ENCODE results near the gene RXRA.

The RXRA gene

DNA sequence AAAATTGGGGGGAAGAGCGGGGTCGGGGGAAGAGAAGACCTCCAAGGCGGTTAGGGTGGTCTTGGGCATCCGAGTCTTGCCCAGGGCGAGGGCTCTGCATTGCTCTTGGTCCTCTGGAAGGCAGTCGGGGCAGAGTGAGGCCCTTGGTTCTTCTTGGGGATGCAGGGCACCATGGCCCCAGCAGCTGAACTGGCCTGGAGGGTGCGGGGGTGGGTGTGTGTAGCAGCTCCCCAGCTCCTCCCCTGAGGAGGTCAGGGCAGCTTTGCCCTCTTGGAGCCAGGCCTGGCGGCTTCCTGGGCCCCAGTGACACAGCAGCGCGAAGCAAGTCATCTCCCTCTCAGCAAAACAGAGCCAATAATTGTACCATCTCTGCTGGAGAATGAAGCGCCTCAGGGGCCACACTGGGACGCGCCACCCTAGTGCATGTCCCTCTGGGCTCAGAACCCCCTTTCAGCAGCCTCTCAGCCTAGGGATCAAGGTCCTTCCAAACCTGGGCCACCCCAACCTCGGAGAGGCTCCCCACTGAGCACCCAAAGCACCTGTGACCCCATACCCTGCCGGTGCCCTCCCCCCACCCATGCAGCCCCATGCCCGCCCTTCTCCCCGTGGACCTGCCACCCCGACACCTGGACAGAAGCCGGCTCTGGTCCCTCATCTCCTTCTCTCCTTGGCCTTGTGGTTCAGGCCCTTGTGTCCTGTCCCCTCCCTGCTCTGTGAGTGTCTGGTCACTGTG lies 10.4 kb upstream of the RXRA start:
- peaks cover 45% of the 10 kb centered on the region for H3K27me3 ChIP-seq

DNA sequence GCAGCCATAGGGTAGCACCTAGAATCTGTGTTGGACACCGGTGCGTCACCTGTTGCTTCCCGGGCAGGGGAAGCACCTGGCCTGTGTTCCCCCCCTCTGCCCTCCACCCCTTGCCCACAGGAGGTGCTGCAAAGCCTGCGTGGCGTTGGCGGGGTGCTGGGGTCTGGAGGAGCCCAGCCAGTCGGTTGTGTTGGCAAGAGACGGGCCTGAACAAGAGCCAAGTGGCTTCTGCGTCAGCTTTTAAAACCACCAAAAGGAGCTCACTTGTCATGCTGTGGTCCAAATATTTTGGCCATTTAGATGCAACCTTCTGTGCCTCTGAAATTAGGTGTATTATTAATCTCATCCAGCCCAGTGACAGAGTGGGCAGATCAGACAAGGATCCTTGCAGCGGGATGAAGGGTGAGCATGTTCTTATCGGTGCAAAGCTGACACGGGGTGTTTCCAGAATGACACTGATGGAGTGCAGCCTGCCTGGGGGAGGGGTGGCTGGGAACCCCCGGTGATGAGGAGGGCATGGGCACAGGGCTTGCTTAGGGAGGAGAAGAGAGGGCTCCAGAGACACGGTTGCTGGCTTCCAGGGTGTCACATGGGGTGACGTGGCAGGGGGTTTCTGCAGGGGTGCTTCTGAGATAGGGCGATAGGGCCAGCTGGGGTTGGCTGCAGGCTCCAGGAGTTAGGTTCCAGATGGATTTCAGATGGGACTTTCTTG lies 9.7 kb upstream of the RXRA start:
- TF ChIP-seq, protein P1, sequence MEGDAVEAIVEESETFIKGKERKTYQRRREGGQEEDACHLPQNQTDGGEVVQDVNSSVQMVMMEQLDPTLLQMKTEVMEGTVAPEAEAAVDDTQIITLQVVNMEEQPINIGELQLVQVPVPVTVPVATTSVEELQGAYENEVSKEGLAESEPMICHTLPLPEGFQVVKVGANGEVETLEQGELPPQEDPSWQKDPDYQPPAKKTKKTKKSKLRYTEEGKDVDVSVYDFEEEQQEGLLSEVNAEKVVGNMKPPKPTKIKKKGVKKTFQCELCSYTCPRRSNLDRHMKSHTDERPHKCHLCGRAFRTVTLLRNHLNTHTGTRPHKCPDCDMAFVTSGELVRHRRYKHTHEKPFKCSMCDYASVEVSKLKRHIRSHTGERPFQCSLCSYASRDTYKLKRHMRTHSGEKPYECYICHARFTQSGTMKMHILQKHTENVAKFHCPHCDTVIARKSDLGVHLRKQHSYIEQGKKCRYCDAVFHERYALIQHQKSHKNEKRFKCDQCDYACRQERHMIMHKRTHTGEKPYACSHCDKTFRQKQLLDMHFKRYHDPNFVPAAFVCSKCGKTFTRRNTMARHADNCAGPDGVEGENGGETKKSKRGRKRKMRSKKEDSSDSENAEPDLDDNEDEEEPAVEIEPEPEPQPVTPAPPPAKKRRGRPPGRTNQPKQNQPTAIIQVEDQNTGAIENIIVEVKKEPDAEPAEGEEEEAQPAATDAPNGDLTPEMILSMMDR (IDR thresholded peaks at IDR 0.05) = no peak
- H3K4me3 ChIP-seq (ENCODE audit: low read depth in 1 of 2, low read length in 1 of 2) = no peak overlapping the region
- H3K27me3 ChIP-seq = peaks cover 48% of the 10 kb centered on the region
- no peak overlapping the region for H3K27ac ChIP-seq
- no peaks in the 10 kb centered on the region for H3K4me1 ChIP-seq (ENCODE audit: control insufficient read depth in 1 of 2, insufficient read depth in 1 of 2, low read depth in 1 of 2, low read length in 1 of 2)
- H3K9me3 ChIP-seq = no peaks in the 10 kb centered on the region
- no peaks in the 10 kb centered on the region for H3K36me3 ChIP-seq

More for the DNA sequence above, 10.4 kb upstream of the RXRA start:
- no peaks in the 10 kb centered on the region for H3K9me3 ChIP-seq
- H3K4me3 ChIP-seq (ENCODE audit: low read depth in 1 of 2, low read length in 1 of 2) = no peak overlapping the region
- no peak overlapping the region for H3K27ac ChIP-seq
- H3K4me1 ChIP-seq (ENCODE audit: control insufficient read depth in 1 of 2, insufficient read depth in 1 of 2, low read depth in 1 of 2, low read length in 1 of 2) = no peaks in the 10 kb centered on the region
- no peaks in the 10 kb centered on the region for H3K36me3 ChIP-seq
- TF ChIP-seq, protein P1 (IDR thresholded peaks at IDR 0.05) = no peak

DNA sequence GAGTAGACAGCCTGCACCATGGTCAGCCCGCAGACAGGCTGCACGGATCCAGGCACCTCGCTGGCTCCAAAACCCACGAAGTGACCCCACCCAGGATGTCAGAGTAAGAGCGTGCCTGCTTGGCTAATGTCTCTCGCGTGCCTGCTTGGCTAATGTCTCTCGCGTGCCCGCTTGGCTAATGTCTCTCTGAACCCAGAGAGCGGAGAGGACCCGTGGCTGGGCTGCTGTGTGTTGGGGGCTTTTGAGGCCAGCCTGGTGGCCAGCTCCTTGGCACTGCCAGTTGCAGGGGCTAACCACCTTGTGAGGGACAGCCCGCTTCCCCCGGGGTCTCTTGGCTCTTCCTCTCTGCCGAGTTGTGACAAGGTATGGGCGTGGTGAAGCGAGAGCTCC lies 8.9 kb upstream of the RXRA start:
- Histone ChIP-seq H3K36me3 (no peaks in the 10 kb centered on the region), H3K9me3 (no peaks in the 10 kb centered on the region), H3K4me3 (ENCODE audit: low read depth in 1 of 2, low read length in 1 of 2) (no peak overlapping the region), H3K27me3 (peaks cover 54% of the 10 kb centered on the region), H3K4me1 (ENCODE audit: control insufficient read depth in 1 of 2, insufficient read depth in 1 of 2, low read depth in 1 of 2, low read length in 1 of 2) (no peaks in the 10 kb centered on the region), H3K27ac (no peak overlapping the region)
- TF ChIP-seq, protein P1 (IDR thresholded peaks at IDR 0.05) = no peak

DNA sequence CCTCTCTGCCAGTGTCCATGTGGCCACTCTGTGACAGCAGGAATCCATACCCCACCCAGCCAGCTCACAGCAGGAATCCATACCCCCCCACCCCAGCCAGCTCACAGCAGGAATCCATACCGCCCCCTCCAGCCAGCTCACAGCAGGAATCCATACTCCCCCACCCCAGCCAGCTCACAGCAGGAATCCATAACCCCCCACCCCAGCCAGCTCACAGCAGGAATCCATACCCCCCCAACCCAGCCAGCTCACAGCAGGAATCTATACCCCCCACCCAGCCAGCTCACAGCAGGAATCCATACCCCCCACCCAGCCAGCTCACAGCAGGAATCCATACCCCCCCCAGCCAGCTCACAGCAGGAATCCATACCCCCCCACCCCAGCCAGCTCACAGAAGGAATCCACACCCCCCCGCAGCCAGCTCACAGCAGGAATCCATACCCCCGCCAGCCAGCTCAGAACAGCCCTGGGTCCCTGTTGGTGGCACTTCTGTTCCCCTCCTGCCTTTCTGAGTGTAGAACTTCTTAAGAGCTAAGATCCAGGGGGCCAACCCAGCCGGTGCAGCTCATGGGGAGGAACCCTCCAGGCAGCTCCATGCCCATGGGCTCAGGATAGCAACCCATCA lies 8.4 kb upstream of the RXRA start:
- H3K4me1 ChIP-seq (ENCODE audit: control insufficient read depth in 1 of 2, insufficient read depth in 1 of 2, low read depth in 1 of 2, low read length in 1 of 2) = no peaks in the 10 kb centered on the region
- H3K9me3 ChIP-seq = no peaks in the 10 kb centered on the region
- no peak overlapping the region for H3K27ac ChIP-seq
- peaks cover 59% of the 10 kb centered on the region for H3K27me3 ChIP-seq
- no peak overlapping the region for H3K4me3 ChIP-seq (ENCODE audit: low read depth in 1 of 2, low read length in 1 of 2)
- H3K36me3 ChIP-seq = no peaks in the 10 kb centered on the region
- TF ChIP-seq, protein P1 (IDR thresholded peaks at IDR 0.05) = no peak

DNA sequence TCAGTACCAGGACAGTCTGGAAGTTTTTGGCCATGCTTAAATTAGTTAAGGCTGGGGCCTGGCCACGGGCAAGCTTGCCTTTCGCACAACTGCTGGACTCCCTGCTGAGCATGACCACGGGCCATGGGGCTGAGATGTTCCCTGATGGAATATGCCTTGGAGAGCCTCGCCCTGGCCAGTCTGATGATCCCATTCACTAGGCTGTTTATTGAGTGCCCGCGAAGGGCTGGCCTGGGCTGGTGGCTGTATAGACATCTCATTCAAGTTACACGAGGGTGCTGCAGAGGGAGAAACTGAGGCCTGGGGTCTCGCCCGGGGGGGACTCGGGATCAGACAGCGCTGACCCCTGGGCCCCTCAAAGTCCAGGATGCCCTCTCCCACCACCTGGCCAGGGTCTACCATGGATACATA lies 7.8 kb upstream of the RXRA start:
- Histone ChIP-seq H3K27ac (no peak overlapping the region), H3K36me3 (no peaks in the 10 kb centered on the region), H3K4me1 (ENCODE audit: control insufficient read depth in 1 of 2, insufficient read depth in 1 of 2, low read depth in 1 of 2, low read length in 1 of 2) (no peaks in the 10 kb centered on the region), H3K4me3 (ENCODE audit: low read depth in 1 of 2, low read length in 1 of 2) (no peak overlapping the region), H3K27me3 (peaks cover 64% of the 10 kb centered on the region), H3K9me3 (no peaks in the 10 kb centered on the region)
- TF ChIP-seq, protein P1 (IDR thresholded peaks at IDR 0.05) = no peak
